Choroid plexus epithelial cell (primary cell): ENCODE data around the gene ODF4.

Experiments used
- DNase-seq: peaks from one replicate; pipeline ENCODE4 v3.0.0-alpha.2; 2010; ENCODE audit warnings: low read depth
- H3K4me3 ChIP-seq: 2 replicates; pipeline ENCODE4 v1.5.1; 2011; ENCODE audit warnings: low read depth, mild to moderate bottlenecking, control low read depth, low read length, moderate library complexity
- CTCF ChIP-seq: conservative IDR thresholded peaks from 2 replicates; pipeline ENCODE4 v1.5.1; 2011; ENCODE audit warnings: low read depth, mild to moderate bottlenecking, control low read depth, inconsistent platforms, low read length, moderate library complexity

ODF4 gene

GRCh38 chr17:8310601-8311123, 29.0 kb upstream of the ODF4 start:
- no peak overlapping the region for H3K4me3 ChIP-seq
- no peak for DNase-seq
- TF ChIP-seq CTCF = no peak

GRCh38 chr17:8311131-8311790, 28.4 kb upstream of the ODF4 start:
- no peak for TF ChIP-seq CTCF
- DNase-seq = no peak
- H3K4me3 ChIP-seq = no peak overlapping the region

- no peak overlapping the region for H3K4me3 ChIP-seq
- DNase-seq = no peak
- TF ChIP-seq CTCF = no peak
These were observed 27.4 kb upstream of the ODF4 start for GRCh38 chr17:8312251-8312650.

GRCh38 chr17:8312726-8313600, 26.7 kb upstream of the ODF4 start:
- H3K4me3 ChIP-seq = no peak overlapping the region
- no peak for TF ChIP-seq CTCF
- DNase-seq = no peak

- no peak overlapping the region for H3K4me3 ChIP-seq
- DNase-seq = no peak
- TF ChIP-seq CTCF = no peak
These were observed 24.6 kb upstream of the ODF4 start for GRCh38 chr17:8314797-8315763.

- no peak overlapping the region for H3K4me3 ChIP-seq
- no peak for DNase-seq
- no peak for TF ChIP-seq CTCF
These were observed 23.8 kb upstream of the ODF4 start for GRCh38 chr17:8315764-8316217.
